Cardiac ventricle fibroblast (primary cell): ENCODE measurements around the gene ZSCAN21. TPM values are rescaled to one million over a fixed set of nuclear protein-coding genes. Genes with fewer than 3 reads are reported as not detected.

Source experiments
- total RNA-seq: library from RNA; depleted of rRNA; stranded (reverse); fragments of >200 nt; gene quantifications from 2 replicates; pipeline ENCODE4 v1.2.3, GENCODE V29; 2015

Gene ZSCAN21
- total RNA-seq = 8.4 and 9.9 TPM in 2 replicates

GRCh38 chr7:100049441-100050291 lies at the start of gene ZSCAN21:
Gene ZSCAN21 (plus strand): TSS chr7:100049774. CDS start chr7:100057007, 7,233 bp downstream.

GRCh38 chr7:100015232-100016214 lies 34.1 kb upstream of the ZSCAN21 start, which contains the start of gene ZKSCAN1:
Gene ZKSCAN1 (plus strand): TSS chr7:100015596. CDS start chr7:100023507, 7,911 bp downstream.

GRCh38 chr7:100081535-100082102 lies 32.0 kb downstream of the ZSCAN21 start, which contains the start of gene ZNF3:
Gene ZNF3 (minus strand): TSS chr7:100081723. CDS start chr7:100077357, 4,366 bp downstream.

GRCh38 chr7:100088621-100089457 lies 39.3 kb downstream of the ZSCAN21 start, which contains the start of gene COPS6:
Gene COPS6 (plus strand): TSS chr7:100088969. CDS start chr7:100088991, 22 bp downstream.

GRCh38 chr7:100101016-100101862 lies 51.7 kb downstream of the ZSCAN21 start, which contains the start of the genes AP4M1 and MCM7:
Gene AP4M1 (plus strand): TSS chr7:100101643. CDS start chr7:100101715, 72 bp downstream.
Gene MCM7 (minus strand): TSS chr7:100101397. CDS start chr7:100101294, 103 bp downstream.

Other genes with a start within 250 kb of the ZSCAN21 start
- gene CYP3A43, start 221.8 kb upstream of the ZSCAN21 start, total RNA-seq = not detected in 2 replicates
- 0.25 TPM in 1 of 2 replicates, not detected in the other for gene OR2AE1, start 172.7 kb upstream of the ZSCAN21 start, total RNA-seq
- 32.7 and 33.8 TPM in 2 replicates for gene TRIM4, start 130.2 kb upstream of the ZSCAN21 start, total RNA-seq
- not detected in 2 replicates for gene GJC3, start 120.2 kb upstream of the ZSCAN21 start, total RNA-seq
- gene AZGP1, start 73.7 kb upstream of the ZSCAN21 start, total RNA-seq = 1.3 and 2.1 TPM in 2 replicates
- 31.2 and 34.4 TPM in 2 replicates for gene ZKSCAN1, start 34.2 kb upstream of the ZSCAN21 start, total RNA-seq
- gene ZNF3, start 31.9 kb downstream of the ZSCAN21 start, total RNA-seq = 9.7 and 14.7 TPM in 2 replicates
- 38.5 and 41.9 TPM in 2 replicates for gene COPS6, start 39.2 kb downstream of the ZSCAN21 start, total RNA-seq
- gene MCM7, start 51.6 kb downstream of the ZSCAN21 start, total RNA-seq = 11.0 and 17.1 TPM in 2 replicates
- 17.2 and 18.4 TPM in 2 replicates for gene AP4M1, start 51.9 kb downstream of the ZSCAN21 start, total RNA-seq
- 29.0 and 44.7 TPM in 2 replicates for gene TAF6, start 69.6 kb downstream of the ZSCAN21 start, total RNA-seq
- 15.3 and 16.2 TPM in 2 replicates for gene CNPY4, start 69.9 kb downstream of the ZSCAN21 start, total RNA-seq
- gene MBLAC1, start 77.2 kb downstream of the ZSCAN21 start, total RNA-seq = 4.6 and 5.7 TPM in 2 replicates
- 117 and 132 TPM in 2 replicates for gene LAMTOR4, start 99.1 kb downstream of the ZSCAN21 start, total RNA-seq
- 4.0 and 4.5 TPM in 2 replicates for gene TRAPPC14, start 108.9 kb downstream of the ZSCAN21 start, total RNA-seq
- gene GAL3ST4, start 118.8 kb downstream of the ZSCAN21 start, total RNA-seq = 0.98 and 1.00 TPM in 2 replicates
- gene GPC2, start 127.6 kb downstream of the ZSCAN21 start, total RNA-seq = 0.05 TPM in 1 of 2 replicates, not detected in the other
- gene STAG3, start 128.1 kb downstream of the ZSCAN21 start, total RNA-seq = 0.87 and 2.6 TPM in 2 replicates
- gene PVRIG, start 170.2 kb downstream of the ZSCAN21 start, total RNA-seq = not detected in 2 replicates